Esophagus squamous epithelium (tissue), 4 donors: ENCODE measurements around the gene STAT5B.

Experiments used
- CTCF ChIP-seq, 6 experiments: fragments of 450-650 bp in 4 of 6; fragments of 200-600 bp in 2 of 6; sonication (generic) in 2 of 6; IDR thresholded peaks; one replicate each; pipeline ENCODE4 v1.5.1; 2016 to 2019; ENCODE audit warnings: antibody characterized with exemption in 6 of 6, mild to moderate bottlenecking in 4 of 6, moderate library complexity in 4 of 6
- POLR2A ChIP-seq, 4 donors: fragments of 450-650 bp; IDR thresholded peaks; one replicate each; pipeline ENCODE4 v1.6.1; 2017; ENCODE audit warnings: antibody characterized with exemption in 4 of 4, mild to moderate bottlenecking in 4 of 4, moderate library complexity in 3 of 4

GRCh38 chr17:42275527-42276358 is 448 bp downstream of the STAT5B start:
- TF ChIP-seq CTCF (IDR thresholded peaks at IDR 0.05) (no peak), POLR2A (IDR thresholded peaks at IDR 0.05) (peak in 1 of 4 donors; percentile 75)
